GM12872 (cell line): ENCODE data around the gene TBC1D3B.

ENCODE experiments used
- CTCF ChIP-seq: IDR thresholded peaks from 3 replicates; pipeline ENCODE4 v1.5.1; 2011; ENCODE audit warnings: low read depth, mild to moderate bottlenecking, low read length, moderate library complexity; ENCODE audit not compliant: insufficient read depth

Gene TBC1D3B

GRCh38 chr17:36144981-36145729 lies 31.3 kb downstream of the TBC1D3B start:
- no peak for TF ChIP-seq CTCF

GRCh38 chr17:36144014-36144413 lies 32.4 kb downstream of the TBC1D3B start:
- no peak for TF ChIP-seq CTCF

- TF ChIP-seq CTCF = no peak
These were observed 33.6 kb downstream of the TBC1D3B start for GRCh38 chr17:36142806-36143205.

- TF ChIP-seq CTCF = no peak
These were observed 34.2 kb downstream of the TBC1D3B start for GRCh38 chr17:36142235-36142634.

GRCh38 chr17:36136439-36136838 lies 40.0 kb downstream of the TBC1D3B start:
- no peak for TF ChIP-seq CTCF

GRCh38 chr17:36136036-36136435 lies 40.4 kb downstream of the TBC1D3B start:
- TF ChIP-seq CTCF = no peak

- TF ChIP-seq CTCF = no peak
These were observed 41.0 kb downstream of the TBC1D3B start for GRCh38 chr17:36135465-36135864.
